ENCODE data around the gene PMM2. TPM values are rescaled to one million over a fixed set of nuclear protein-coding genes. Genes with fewer than 3 reads are reported as not detected.

Gene PMM2
- total RNA-seq, 1 experiment from 2014 or later, result 53.8 TPM

GRCh38 chr16:8795818-8796217 is 1.8 kb upstream of the PMM2 start:
- ATAC-seq, result no peak
- Mint-ChIP-seq H3K36me3 (0 out of 2 replicates have a peak, but pooled peaks cover 3% of the 10 kb centered on the region), H3K27me3 (ENCODE audit: low read depth) (no peaks in the 10 kb centered on the region), H3K27ac (no peak overlapping the region), H3K4me3 (peak overlapping the region; percentile 91), H3K4me1 (peaks cover 24% of the 10 kb centered on the region), H3K9me3 (no peaks in the 10 kb centered on the region)
- DNase-seq (ENCODE audit: low spot score), result no peak
- TF ChIP-seq AFF4 (CRISPR knock-in tag; IDR thresholded peaks at IDR 0.05; ENCODE audit: borderline replicate concordance) (no peak), E2F5 (CRISPR knock-in tag; IDR thresholded peaks at IDR 0.05) (no peak), ATF2 (CRISPR knock-in tag; IDR thresholded peaks at IDR 0.05; ENCODE audit: borderline replicate concordance, low read depth) (no peak), ZNF425 (CRISPR knock-in tag; conservative IDR thresholded peaks at IDR 0.05) (no peak)
- POLR2A ChIA-PET, result no interaction called here
- CTCF ChIA-PET, result interaction anchor here (1.7 kb wide), 2 partner anchors 84 to 135 kb away, joined by 7 to 8 read pairs; no protein-coding TSS in a partner anchor

- TF ChIP-seq SMAD4 (CRISPR knock-in tag; IDR thresholded peaks at IDR 0.05), result no peak
- TF ChIP-seq MLX (CRISPR knock-in tag; IDR thresholded peaks at IDR 0.05), result no peak
- no peak for TF ChIP-seq ATF1 (CRISPR knock-in tag; IDR thresholded peaks at IDR 0.05)
- POLR2A ChIA-PET, result no interaction called here
- Mint-ChIP-seq H3K9me3 (no peaks in the 10 kb centered on the region), H3K27me3 (ENCODE audit: low read depth) (no peaks in the 10 kb centered on the region), H3K4me3 (peak overlapping the region; percentile 91), H3K27ac (peak overlapping the region; percentile 87), H3K4me1 (peaks cover 24% of the 10 kb centered on the region), H3K36me3 (peaks cover 5% of the 10 kb centered on the region)
- CTCF ChIA-PET, result interaction anchor here (0.7 to 1.7 kb wide), 11 partner anchors 8 to 338 kb away, joined by 3 to 8 read pairs (median 3); partner anchors contain the start of gene ABAT
- ATAC-seq (no peak; the same call in 1 of the 2 replicates), DNase-seq (ENCODE audit: low spot score) (no peak)
Observed at GRCh38 chr16:8796469-8797363, 923 bp upstream of the PMM2 start.

- H3K36me3 Mint-ChIP-seq, result peaks cover 19% of the 10 kb centered on the region
- H3K4me3 Mint-ChIP-seq, result peak overlapping the region; percentile 91
- DNase-seq (ENCODE audit: low spot score), result no peak
- H3K4me1 Mint-ChIP-seq, result peaks cover 22% of the 10 kb centered on the region
- ChIA-PET POLR2A (no interaction called here), CTCF (interaction anchor here (1.2 kb wide), 1 partner anchor 252 kb away, joined by 3 read pairs; no protein-coding TSS in a partner anchor)
- H3K9me3 Mint-ChIP-seq, result no peaks in the 10 kb centered on the region
- ATAC-seq, result no peak
- no peak for TF ChIP-seq ERG (CRISPR knock-in tag; IDR thresholded peaks at IDR 0.05)
- TF ChIP-seq ARID4B (CRISPR knock-in tag; IDR thresholded peaks at IDR 0.05; ENCODE audit: borderline replicate concordance), result no peak
- TF ChIP-seq ZNF263 (CRISPR knock-in tag; IDR thresholded peaks at IDR 0.05; ENCODE audit: low read depth), result 0 out of 2 replicates have a peak, but pooled peaks have one; percentile 14
- TF ChIP-seq ATF3 (CRISPR knock-in tag; conservative IDR thresholded peaks at IDR 0.05), result no peak
- TF ChIP-seq CREM (CRISPR knock-in tag; IDR thresholded peaks at IDR 0.05), result no peak
- H3K27me3 Mint-ChIP-seq (ENCODE audit: low read depth), result no peaks in the 10 kb centered on the region
- peak overlapping the region; percentile 53; the same call in 1 of the 2 replicates for H3K27ac Mint-ChIP-seq
Observed at GRCh38 chr16:8798174-8798527, 512 bp downstream of the PMM2 start.
